ENCODE measurements around the gene MPDZ.
"Not testable (repeated sequence)": the region's sequence is repeated elsewhere in the genome, so short reads cannot be mapped to it uniquely, and the experiment has no call there.

MPDZ gene

GRCh38 chr9:13239660-13240059 is 39.8 kb downstream of the MPDZ start:
- in situ Hi-C loops (cut with HindIII; ENCODE audit: low sequenced_read_pairs): no loop called here
- TF ChIP-seq, protein P1, sequence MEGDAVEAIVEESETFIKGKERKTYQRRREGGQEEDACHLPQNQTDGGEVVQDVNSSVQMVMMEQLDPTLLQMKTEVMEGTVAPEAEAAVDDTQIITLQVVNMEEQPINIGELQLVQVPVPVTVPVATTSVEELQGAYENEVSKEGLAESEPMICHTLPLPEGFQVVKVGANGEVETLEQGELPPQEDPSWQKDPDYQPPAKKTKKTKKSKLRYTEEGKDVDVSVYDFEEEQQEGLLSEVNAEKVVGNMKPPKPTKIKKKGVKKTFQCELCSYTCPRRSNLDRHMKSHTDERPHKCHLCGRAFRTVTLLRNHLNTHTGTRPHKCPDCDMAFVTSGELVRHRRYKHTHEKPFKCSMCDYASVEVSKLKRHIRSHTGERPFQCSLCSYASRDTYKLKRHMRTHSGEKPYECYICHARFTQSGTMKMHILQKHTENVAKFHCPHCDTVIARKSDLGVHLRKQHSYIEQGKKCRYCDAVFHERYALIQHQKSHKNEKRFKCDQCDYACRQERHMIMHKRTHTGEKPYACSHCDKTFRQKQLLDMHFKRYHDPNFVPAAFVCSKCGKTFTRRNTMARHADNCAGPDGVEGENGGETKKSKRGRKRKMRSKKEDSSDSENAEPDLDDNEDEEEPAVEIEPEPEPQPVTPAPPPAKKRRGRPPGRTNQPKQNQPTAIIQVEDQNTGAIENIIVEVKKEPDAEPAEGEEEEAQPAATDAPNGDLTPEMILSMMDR (IDR thresholded peaks at IDR 0.05; ENCODE audit: low read depth, low read length, missing control alignments): no peak

DNA sequence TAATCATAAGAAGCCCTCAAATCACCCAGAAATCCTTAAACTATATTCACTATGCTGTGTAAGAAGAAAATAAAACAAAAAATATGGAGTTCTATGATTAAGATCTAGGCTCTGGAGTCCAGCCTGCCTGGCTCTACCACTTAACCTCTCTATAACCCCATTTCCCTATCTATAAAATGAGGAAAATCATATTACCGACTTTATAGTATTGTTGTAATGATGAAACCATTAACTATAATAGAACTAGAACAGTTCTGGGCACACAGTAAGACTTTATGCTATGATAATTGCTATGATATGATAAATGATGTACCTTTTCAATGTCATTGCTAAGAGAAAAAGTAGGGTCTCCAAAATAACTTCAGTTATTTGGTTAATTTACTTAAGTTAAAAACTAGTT is 40.3 kb downstream of the MPDZ start:
- H3K4me3 ChIP-seq (ENCODE audit: low read depth, low read length): no peak overlapping the region
- TF ChIP-seq, protein P1 (IDR thresholded peaks at IDR 0.05; ENCODE audit: low read depth, low read length, missing control alignments): no peak
- DNase-seq (ENCODE audit: low read depth): no peak
- in situ Hi-C loops (cut with HindIII; ENCODE audit: low sequenced_read_pairs): no loop called here

More at GRCh38 chr9:13239660-13240059, 39.8 kb downstream of the MPDZ start:
- H3K4me3 ChIP-seq (ENCODE audit: low read depth, low read length): no peak overlapping the region
- peak; percentile 1 for DNase-seq (ENCODE audit: low read depth)

DNA sequence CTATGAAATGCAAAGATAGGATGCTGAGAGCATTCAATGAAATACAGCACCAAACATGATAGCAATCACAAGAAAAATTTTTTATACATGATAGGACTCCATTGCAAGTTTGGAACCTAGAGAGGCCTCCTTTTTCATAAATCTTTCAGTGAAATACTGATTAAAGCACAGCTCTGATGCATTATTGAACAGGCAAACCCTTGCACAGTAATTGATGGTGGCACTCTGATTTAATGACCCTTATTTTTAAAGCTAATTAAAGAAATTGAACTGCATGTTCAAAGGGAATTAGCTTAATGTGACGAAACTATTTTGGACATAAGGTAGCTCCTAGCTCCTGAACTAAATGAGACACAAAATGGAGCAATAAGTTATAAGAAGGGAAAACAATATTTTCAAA is 44.6 kb downstream of the MPDZ start:
- H3K4me3 ChIP-seq (ENCODE audit: low read depth, low read length): no peak overlapping the region
- in situ Hi-C loops (cut with HindIII; ENCODE audit: low sequenced_read_pairs): no loop called here
- no peak for DNase-seq (ENCODE audit: low read depth)
- TF ChIP-seq, protein P1 (IDR thresholded peaks at IDR 0.05; ENCODE audit: low read depth, low read length, missing control alignments): no peak

- DNase-seq (ENCODE audit: low read depth): no peak
- no peak overlapping the region for H3K4me3 ChIP-seq (ENCODE audit: low read depth, low read length)
- in situ Hi-C loops (cut with HindIII; ENCODE audit: low sequenced_read_pairs): no loop called here
- TF ChIP-seq, protein P1 (IDR thresholded peaks at IDR 0.05; ENCODE audit: low read depth, low read length, missing control alignments): no peak
These were observed 51.1 kb downstream of the MPDZ start for GRCh38 chr9:13228431-13228830.

DNA sequence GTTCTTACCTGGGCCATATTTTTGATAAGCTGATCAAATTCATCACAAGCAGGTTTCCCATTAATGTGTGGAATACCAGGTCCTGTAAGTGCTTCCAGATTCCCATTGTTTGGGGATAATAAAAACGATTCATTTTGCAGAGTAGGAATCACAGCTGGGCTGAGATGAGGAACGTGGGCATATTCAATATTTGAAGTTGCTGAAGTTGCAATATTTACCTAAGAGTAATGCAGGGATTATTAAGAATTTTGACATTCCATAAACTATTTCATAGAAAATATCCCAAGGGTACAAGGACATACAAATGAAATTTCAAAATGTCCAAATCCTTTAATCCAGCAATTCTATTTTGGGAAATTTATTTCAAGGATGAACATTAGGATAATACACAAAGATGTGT is 55.1 kb downstream of the MPDZ start:
- no peak for DNase-seq (ENCODE audit: low read depth)
- TF ChIP-seq, protein P1 (IDR thresholded peaks at IDR 0.05; ENCODE audit: low read depth, low read length, missing control alignments): no peak
- H3K4me3 ChIP-seq (ENCODE audit: low read depth, low read length): no peak overlapping the region
- in situ Hi-C loops (cut with HindIII; ENCODE audit: low sequenced_read_pairs): no loop called here

GRCh38 chr9:13222733-13223132 is 56.8 kb downstream of the MPDZ start:
- DNase-seq (ENCODE audit: low read depth); in situ Hi-C loops (cut with HindIII; ENCODE audit: low sequenced_read_pairs): not testable (repeated sequence)

GRCh38 chr9:13221741-13222140 is 57.8 kb downstream of the MPDZ start:
- in situ Hi-C loops (cut with HindIII; ENCODE audit: low sequenced_read_pairs): no loop called here
- DNase-seq (ENCODE audit: low read depth): no peak
- H3K4me3 ChIP-seq (ENCODE audit: low read depth, low read length): no peak overlapping the region
- TF ChIP-seq, protein P1 (IDR thresholded peaks at IDR 0.05; ENCODE audit: low read depth, low read length, missing control alignments): no peak

More at GRCh38 chr9:13222733-13223132, 56.8 kb downstream of the MPDZ start:
- not testable (repeated sequence) for H3K4me3 ChIP-seq (ENCODE audit: low read depth, low read length)

All from astrocyte of the cerebellum (primary cell).